Inflammatory macrophage treated with lipopolysaccharide for 1 hour (primary cell): ENCODE data around the gene TNS1.

Experiments used
- DNase-seq, 2 donors: peaks; one replicate each; pipeline ENCODE4 v3.0.0-alpha.2; 2020 to 2022

Gene TNS1

GRCh38 chr2:217928324-217929181 lies 74.2 kb downstream of the TNS1 start:
- peak; percentile 48 to 83 for DNase-seq

GRCh38 chr2:217927601-217928323 lies 75.0 kb downstream of the TNS1 start:
- no peak for DNase-seq

GRCh38 chr2:217926801-217927200 lies 76.0 kb downstream of the TNS1 start:
- DNase-seq: no peak

- no peak for DNase-seq
These were observed 78.4 kb downstream of the TNS1 start for GRCh38 chr2:217924346-217924901.

- no peak for DNase-seq
These were observed 79.6 kb downstream of the TNS1 start for GRCh38 chr2:217923007-217923686.

- no peak for DNase-seq
These were observed 80.4 kb downstream of the TNS1 start for GRCh38 chr2:217922101-217923006.

- no peak for DNase-seq
These were observed 81.8 kb downstream of the TNS1 start for GRCh38 chr2:217920879-217921603.

- no peak for DNase-seq
These were observed 82.9 kb downstream of the TNS1 start for GRCh38 chr2:217919781-217920351.

- no peak for DNase-seq
These were observed 83.6 kb downstream of the TNS1 start for GRCh38 chr2:217919204-217919603.

GRCh38 chr2:217918308-217919024 lies 84.3 kb downstream of the TNS1 start:
- no peak for DNase-seq

GRCh38 chr2:217916504-217917254 lies 86.1 kb downstream of the TNS1 start:
- no peak for DNase-seq

- DNase-seq: no peak
These were observed 87.1 kb downstream of the TNS1 start for GRCh38 chr2:217915706-217916105.

GRCh38 chr2:217914878-217915277 lies 87.9 kb downstream of the TNS1 start:
- DNase-seq: peak in 1 of 2 donors; percentile 39

GRCh38 chr2:217914078-217914477 lies 88.7 kb downstream of the TNS1 start:
- no peak for DNase-seq

- peak in 1 of 2 donors; percentile 61 for DNase-seq
These were observed 89.4 kb downstream of the TNS1 start for GRCh38 chr2:217913436-217913835.

GRCh38 chr2:217912098-217913024 lies 90.4 kb downstream of the TNS1 start:
- no peak for DNase-seq

- peak in 1 of 2 donors; percentile 31 for DNase-seq
These were observed 91.3 kb downstream of the TNS1 start for GRCh38 chr2:217911283-217912097.

GRCh38 chr2:217910875-217911212 lies 92.0 kb downstream of the TNS1 start:
- no peak for DNase-seq
